ENCODE data around the gene PHF21B.

DNA sequence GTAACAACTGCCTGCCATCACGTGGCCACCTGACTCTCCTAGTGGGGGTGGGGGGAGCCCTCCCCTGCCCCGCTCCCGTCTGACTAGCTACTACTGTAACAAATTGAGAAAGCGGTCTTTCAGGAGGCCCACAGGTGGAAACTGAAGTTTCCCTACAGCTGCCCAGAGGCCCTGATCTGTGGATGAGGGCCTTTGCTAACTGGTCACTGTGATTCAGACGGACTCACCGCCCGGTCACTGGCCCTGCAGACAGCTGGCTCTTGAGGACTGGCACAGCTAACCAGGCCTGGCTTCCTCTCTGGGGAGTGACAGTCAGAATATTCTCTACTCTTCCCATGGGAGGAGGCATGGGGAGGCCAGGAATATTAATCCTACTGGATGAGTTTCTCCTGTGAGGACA, 140.6 kb downstream of the PHF21B start:
- TF ChIP-seq, protein P1, sequence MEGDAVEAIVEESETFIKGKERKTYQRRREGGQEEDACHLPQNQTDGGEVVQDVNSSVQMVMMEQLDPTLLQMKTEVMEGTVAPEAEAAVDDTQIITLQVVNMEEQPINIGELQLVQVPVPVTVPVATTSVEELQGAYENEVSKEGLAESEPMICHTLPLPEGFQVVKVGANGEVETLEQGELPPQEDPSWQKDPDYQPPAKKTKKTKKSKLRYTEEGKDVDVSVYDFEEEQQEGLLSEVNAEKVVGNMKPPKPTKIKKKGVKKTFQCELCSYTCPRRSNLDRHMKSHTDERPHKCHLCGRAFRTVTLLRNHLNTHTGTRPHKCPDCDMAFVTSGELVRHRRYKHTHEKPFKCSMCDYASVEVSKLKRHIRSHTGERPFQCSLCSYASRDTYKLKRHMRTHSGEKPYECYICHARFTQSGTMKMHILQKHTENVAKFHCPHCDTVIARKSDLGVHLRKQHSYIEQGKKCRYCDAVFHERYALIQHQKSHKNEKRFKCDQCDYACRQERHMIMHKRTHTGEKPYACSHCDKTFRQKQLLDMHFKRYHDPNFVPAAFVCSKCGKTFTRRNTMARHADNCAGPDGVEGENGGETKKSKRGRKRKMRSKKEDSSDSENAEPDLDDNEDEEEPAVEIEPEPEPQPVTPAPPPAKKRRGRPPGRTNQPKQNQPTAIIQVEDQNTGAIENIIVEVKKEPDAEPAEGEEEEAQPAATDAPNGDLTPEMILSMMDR (IDR thresholded peaks at IDR 0.05; ENCODE audit: control extremely low read depth in 1 of 3, insufficient read depth in 1 of 3, low read depth in 1 of 3, low read length in 3 of 3): no peak
- TF ChIP-seq RAD21 (IDR thresholded peaks at IDR 0.05 in 1 of 2, conservative IDR thresholded peaks at IDR 0.05 in 1 of 2; ENCODE audit: low read depth in 2 of 2, low read length in 2 of 2): no peak
- TF ChIP-seq SRF (IDR thresholded peaks at IDR 0.05; ENCODE audit: low read depth, low read length): no peak
- no peak for TF ChIP-seq POLR2A (IDR thresholded peaks at IDR 0.05; ENCODE audit: control extremely low read depth in 1 of 2, low read depth in 2 of 2, low read length in 2 of 2)
- TF ChIP-seq, protein P2, sequence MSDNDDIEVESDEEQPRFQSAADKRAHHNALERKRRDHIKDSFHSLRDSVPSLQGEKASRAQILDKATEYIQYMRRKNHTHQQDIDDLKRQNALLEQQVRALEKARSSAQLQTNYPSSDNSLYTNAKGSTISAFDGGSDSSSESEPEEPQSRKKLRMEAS (IDR thresholded peaks at IDR 0.05): no peak
- TF ChIP-seq TAF1 (IDR thresholded peaks at IDR 0.05; ENCODE audit: low read depth, low read length): no peak

Data from H1 (cell line).